HG03575 (cell line): Measurements from ENCODE around the gene MOB3A.
"Not testable (repeated sequence)": the region's sequence is repeated elsewhere in the genome, so short reads cannot be mapped to it uniquely, and the experiment has no call there.

ENCODE experiments used
- ATAC-seq: cut with Tn5 transposase; IDR thresholded peaks from one replicate; pipeline ENCODE4 v1.9.1; 2021; ENCODE audit not compliant: unreplicated experiment, insufficient number of reproducible peaks, low FRiP score; ENCODE audit errors: extremely low read depth

MOB3A gene

GRCh38 chr19:2111886-2112285, 15.8 kb upstream of the MOB3A start:
- ATAC-seq, result no peak

GRCh38 chr19:2111425-2111824, 15.3 kb upstream of the MOB3A start:
- ATAC-seq, result no peak

- no peak for ATAC-seq
These were observed 14.7 kb upstream of the MOB3A start for GRCh38 chr19:2110822-2111221.

- ATAC-seq, result no peak
These were observed 13.1 kb upstream of the MOB3A start for GRCh38 chr19:2109046-2109864.

GRCh38 chr19:2108251-2109016, 12.3 kb upstream of the MOB3A start:
- no peak for ATAC-seq

- no peak for ATAC-seq
These were observed 7.0 kb upstream of the MOB3A start for GRCh38 chr19:2103045-2103707.

GRCh38 chr19:2101417-2102335, 5.5 kb upstream of the MOB3A start:
- ATAC-seq, result no peak

GRCh38 chr19:2100719-2101061, 4.6 kb upstream of the MOB3A start:
- no peak for ATAC-seq

GRCh38 chr19:2099937-2100718, 4.0 kb upstream of the MOB3A start:
- ATAC-seq, result no peak

GRCh38 chr19:2099054-2099501, 3.0 kb upstream of the MOB3A start:
- ATAC-seq, result no peak

- no peak for ATAC-seq
These were observed 1.8 kb upstream of the MOB3A start for GRCh38 chr19:2097886-2098327.

- ATAC-seq, result no peak
These were observed 1.2 kb upstream of the MOB3A start for GRCh38 chr19:2097203-2097885.

GRCh38 chr19:2096480-2097202, 515 bp upstream of the MOB3A start, which contains the start of gene IZUMO4:
TSS of gene IZUMO4 (plus strand) at chr19:2096915. CDS start at chr19:2096946, 31 bp downstream.
- ATAC-seq, result peak; percentile 24

- ATAC-seq, result not testable (repeated sequence)
These were observed 4.1 kb downstream of the MOB3A start for GRCh38 chr19:2091926-2092525.

GRCh38 chr19:2089727-2090053, 6.4 kb downstream of the MOB3A start:
- ATAC-seq, result no peak

GRCh38 chr19:2089001-2089711, 7.0 kb downstream of the MOB3A start:
- ATAC-seq, result no peak
